Cerebellar cortex (tissue), 1 donor: ENCODE measurements around the gene PGF.

Experiments used
- DNase-seq: peaks from one replicate; pipeline ENCODE4 v3.0.0-alpha.2; 2015; ENCODE audit warnings: low spot score

Gene PGF

DNA sequence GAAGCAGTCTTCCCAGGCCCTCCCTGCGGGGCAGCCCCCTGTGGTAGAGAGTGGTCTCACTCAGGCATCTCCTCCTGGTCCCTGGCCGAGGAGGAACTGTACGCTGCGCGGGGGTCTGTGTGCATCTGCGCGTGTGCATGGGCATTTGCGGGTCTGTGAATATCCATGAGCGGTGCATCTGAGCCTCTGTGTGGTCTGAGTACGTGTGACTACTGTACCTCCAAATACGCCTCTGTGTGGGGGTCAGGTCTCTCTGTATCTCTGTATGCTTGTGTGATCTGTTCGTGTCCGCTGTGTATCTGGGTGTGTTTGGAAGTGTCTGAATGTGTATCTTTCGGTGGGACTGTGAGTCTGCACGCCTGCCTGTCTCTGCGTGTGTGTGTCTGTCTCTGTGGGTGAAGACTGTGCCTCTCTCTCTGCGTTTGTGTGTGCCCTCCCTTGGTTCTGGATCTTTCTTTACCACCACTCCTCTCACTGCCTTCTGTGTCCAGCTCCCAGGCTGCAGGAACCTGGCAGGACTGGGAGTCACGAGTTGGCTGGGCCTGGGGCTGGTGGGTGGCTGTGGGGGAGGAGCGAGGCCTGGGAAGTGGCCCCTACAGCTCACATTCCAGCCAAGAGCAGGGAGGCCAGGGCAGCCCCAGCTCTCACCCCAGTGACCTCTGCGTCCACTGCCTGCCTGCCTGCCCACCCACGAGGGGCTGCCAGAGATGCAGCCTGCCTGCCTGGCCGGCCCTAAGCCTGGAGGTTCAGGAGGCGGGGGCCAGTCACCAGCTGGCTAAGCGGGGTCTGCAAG lies 1.1 kb upstream of the PGF start:
- no peak for DNase-seq

DNA sequence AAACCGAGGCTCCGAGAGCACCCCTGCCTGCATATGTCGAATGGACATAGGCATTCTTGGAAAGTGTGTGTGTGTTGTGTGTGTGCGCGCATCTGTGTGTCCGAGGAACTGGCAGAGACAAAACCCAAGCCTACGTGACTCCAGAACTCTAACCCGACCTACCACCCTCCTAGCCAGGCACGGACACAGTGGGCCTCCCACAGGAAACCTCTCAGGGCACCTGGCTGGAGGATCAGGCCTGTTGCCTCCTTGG lies 556 bp upstream of the PGF start:
- no peak for DNase-seq

DNA sequence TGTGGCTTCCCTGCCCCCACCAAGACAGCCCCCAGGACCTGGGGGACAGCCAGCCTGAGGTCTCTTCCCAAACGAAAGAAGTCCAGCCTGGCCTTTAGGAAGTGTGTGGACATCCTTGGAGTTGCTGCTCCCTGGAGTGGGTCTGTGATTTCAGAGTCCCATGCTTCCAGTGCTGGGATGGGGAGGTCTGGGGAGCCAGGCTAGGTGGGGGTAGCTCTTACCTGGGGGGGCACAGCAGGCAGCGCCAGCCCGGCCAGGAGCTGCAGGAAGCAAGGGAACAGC lies 509 bp downstream of the PGF start:
- DNase-seq, result no peak

DNA sequence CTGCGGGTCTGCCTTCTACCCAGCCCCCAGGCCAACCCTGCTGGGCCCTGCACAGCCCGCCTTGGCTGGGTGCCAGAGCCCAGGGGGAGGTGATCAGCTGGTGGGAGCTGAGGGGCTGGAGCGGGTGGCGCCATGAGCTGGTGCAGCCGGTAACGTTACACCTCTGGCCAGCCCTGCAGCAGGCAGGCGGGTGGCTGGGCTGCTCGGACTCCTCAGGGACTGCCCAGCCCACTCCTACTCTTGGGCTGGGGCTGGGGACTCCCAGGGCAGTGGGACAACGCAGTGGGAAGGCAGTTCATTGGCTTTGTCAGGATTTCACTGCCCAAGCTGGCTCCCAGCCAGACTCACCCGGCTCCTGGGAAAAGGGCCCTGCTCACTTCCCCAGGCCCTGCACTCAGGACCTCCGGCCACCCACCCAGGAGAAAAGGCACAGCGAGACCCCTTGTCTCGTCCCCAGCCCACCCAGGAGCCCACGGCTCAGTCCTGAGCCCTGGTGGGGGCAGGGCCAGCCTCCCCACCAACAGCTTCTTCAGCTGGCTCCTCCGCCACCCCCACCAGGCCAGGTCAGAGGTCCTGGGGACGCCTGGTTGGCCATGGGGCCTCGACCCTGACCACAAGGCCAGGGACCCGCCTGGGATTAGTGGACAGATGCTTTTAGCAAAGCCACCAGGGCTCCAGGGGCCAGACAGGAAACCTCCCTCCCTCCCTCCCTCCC lies 1.0 kb downstream of the PGF start:
- DNase-seq, result no peak

DNA sequence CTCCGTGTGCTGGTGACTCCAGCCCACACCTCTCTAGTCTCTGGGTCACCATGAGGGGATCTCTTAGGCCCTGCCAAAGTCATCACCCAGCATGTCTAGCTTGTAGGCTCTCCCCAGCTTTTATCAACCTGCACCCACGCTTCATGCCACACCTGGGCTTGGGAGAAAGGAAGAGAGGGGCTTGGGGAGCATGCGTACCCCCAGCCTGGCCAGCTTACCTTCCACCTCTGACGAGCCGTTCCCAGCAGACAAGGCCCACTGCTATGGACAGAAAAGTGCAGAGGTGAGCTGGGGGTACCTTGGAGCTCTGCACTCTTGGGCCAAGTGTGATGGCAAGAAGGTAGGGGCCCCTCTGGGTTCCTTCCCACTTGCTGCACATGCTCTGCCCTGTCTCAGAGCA lies 1.7 kb downstream of the PGF start:
- DNase-seq, result no peak

DNA sequence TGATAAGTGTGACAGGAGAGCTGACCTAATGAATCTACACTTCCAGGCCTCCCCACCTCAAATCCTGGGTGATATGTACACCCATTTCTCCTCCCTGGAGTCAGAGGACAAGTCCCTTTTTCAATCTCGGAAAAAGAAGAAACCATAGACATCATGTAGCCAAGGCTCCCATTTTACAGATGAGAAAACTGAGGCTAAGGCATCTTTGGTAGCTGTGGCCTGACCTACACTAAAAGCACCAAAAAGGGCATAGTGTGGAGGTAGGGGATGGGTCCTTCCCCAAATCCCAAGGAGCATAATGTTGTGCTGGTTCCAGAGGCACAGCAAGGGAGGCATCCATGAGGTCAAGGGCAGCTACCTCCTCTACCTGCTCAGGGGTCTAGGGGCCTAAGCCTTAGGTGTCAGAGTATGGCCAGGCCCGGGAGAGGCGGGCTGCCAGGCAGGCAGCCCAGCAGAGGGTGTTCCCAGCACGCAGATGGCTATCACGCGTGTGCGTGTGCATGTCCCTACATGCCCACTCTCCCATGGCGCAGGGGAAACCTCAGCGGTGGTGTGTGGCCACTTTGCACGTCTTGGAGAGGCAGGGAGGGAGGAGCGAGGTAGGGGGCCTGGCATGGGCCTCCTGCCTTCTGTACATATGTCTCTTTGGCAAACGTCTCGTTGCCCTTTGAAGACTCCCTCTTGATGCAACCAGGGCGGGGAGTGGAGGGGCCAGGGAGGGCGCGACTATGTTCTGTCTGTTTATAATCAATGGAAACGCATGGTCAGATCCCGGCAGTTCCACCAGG lies 2.5 kb downstream of the PGF start:
- DNase-seq, result no peak

DNA sequence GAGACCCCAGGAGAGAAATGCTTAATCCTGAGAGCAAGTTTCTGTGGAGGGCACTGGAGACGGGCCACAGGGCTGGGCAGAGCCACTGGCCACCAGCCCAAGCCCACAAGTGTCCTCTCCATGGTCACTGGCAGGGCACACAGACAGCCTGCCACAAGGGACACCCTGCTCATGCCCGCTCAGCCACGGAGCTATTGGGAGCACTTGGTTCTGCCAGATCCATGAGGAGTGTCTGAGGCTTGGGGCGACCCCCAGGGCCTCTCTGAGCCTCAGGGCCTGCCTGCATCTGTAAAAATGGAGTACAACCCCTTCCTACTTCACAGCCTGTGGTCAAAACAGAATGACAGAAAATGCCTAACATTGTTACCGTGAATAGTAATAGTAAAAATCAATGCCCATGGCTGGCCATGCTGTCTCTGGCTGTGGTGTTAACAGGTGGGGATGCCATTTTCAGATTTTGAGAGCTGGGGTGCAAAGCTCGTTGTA lies 3.2 kb downstream of the PGF start:
- no peak for DNase-seq

DNA sequence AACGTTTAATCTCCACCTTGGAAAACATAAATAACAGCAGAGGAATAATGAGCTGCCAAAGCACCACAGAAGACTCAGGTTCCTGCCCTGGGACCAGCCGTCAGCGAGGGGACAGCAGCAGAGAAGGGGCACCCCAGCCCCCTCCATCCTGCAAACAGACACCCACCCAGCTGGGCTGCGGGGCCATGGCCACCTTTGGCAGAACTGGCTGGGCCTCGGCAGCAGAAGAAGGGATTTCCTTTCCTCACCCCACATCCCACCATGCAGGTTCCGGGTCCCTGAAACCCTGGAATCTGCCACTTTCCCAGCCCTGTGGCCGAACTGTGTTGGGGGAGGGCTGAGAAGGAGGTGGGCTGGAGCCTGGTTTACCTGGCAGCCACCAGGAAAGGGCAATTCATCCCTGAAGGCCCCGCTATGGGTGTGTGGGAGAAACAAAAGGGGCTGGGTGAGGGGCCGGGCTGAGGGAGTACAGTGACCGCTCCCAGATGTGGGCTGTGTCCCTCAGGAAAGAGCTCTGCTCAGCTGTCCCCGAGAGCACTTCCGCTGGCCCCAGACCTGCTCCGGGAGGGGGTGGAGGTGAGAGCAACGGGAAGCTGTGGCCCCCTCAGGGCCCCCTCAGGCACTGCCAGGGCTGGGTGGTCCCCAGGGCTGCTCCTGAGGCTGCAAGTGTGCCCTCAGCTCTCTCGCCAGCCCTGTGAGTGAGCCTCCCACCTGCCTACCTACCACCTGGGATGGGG lies 3.8 kb downstream of the PGF start:
- no peak for DNase-seq

DNA sequence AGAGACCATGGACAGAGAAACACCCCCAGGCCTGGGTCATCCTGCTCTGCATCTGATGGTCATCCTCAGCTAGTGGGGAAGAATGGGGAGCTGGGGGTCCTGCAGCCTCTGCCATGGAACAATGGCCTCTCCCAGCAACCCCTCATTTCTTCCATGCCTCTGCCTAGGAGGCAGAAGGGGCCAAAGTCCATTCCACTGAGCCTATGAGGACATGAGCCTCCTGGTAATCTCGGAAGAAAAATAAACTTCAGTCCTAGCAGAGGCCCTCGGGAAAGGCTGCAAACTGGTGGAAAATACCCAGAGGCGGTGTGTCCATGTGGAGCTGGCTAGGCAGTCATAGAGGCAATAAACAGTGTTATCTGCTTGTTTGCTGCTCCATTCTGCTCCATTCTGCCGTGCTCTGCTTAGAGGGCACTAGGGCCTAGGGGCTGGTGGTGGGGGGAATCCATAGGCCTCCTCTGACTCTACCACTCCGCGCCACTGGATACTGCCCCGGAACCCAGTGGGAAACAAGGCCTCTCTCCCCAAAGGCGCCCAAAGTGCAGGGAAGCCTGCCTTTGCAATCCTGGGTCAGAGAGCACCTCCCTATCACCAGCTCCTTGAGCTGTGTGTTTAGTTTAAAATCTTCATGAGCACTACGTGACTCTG lies 4.5 kb downstream of the PGF start:
- no peak for DNase-seq

DNA sequence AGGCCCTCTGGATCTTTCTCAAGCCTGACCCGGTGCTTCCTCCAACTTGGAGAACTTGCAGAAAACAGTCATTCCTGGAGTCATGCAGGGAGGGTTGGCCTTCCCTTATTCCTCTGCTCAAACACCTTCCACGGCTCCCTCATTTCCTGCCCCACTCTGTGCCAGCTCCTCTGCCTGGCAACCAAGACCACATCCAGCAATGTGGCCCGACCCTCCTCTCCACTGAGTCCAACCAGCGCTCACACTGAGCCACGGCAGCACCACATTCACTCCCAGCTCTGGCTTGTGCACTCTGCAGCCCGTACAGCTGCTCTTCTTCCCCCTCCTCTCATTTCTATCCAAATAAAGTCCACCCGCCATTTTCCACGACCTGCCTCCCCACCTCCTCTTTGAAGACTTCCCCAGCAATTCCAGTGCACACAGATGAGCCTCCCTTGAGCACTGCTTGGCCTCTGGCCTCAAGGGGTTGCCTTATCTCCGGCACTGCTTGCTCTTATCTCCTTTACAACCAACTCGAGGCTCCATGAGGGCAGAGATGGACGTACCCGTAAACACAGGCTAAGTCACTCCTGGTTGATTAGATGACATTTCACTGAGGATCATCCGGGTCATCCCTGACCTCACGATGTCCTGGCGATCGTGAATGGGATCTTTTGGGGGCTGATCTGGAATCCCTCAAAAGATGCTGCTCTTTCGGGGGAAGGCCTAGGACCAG lies 5.4 kb downstream of the PGF start:
- DNase-seq, result no peak

DNA sequence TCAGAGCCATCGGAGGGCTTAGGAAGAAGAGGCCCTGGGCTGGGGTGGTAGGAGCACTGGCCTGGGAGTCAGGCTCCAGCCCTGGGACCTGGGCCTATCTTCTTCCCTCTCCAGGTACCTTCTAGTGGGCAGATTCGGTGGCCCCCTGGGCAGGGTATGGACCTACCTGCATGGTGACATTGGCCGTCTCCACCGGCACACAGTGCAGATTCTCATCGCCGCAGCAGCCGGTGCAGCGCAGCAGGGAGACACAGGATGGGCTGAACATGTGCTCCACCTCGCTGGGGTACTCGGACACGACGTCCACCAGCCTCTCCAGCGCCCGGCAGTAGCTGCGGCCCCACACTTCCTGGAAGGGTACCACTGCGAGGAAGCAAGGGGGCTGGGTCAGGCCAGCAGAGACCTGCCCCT lies 6.2 kb downstream of the PGF start:
- DNase-seq, result no peak

DNA sequence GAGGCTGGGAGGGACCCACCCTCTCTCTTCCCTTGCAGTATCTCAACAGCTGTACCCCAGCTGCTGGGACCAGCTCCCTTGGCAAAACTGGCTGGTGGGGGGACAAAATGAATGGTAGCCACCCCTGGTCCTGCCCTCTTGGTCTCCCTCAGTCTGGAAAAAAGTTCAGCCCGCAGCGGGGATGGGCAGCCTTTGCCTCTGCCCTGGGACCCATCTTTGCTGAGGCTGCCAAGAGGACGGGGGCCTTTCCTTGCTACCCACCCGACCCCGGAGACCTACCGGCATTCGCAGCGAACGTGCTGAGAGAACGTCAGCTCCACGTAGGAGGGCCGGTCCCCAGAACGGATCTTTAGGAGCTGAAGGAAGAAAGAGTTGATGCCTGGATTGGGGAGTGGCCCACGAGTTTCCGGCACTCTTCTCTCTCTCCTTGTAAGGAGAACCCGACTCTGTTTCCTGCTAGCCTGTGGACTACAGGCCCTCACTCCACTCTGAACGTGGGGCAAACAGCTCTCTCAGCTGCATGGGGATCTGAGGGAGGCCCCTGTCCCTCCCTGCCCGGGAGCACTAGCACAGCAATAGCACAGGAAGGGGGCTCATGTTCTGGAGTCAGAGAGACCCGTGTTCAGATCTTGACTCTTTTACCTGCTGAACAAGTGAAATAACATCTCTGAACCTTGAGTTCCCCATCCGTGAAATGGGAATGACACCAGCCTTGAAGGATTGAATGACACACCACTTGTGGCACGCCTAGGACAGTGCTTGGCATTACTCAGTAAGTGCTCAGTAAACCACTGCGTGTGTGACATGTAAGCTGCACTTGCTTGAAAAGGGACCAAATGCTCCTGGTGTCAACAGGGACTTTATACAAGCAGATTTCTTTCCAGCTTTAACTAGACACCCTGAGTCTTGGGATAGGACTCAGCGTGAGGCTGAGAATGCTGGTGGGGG lies 6.9 kb downstream of the PGF start:
- DNase-seq, result no peak

DNA sequence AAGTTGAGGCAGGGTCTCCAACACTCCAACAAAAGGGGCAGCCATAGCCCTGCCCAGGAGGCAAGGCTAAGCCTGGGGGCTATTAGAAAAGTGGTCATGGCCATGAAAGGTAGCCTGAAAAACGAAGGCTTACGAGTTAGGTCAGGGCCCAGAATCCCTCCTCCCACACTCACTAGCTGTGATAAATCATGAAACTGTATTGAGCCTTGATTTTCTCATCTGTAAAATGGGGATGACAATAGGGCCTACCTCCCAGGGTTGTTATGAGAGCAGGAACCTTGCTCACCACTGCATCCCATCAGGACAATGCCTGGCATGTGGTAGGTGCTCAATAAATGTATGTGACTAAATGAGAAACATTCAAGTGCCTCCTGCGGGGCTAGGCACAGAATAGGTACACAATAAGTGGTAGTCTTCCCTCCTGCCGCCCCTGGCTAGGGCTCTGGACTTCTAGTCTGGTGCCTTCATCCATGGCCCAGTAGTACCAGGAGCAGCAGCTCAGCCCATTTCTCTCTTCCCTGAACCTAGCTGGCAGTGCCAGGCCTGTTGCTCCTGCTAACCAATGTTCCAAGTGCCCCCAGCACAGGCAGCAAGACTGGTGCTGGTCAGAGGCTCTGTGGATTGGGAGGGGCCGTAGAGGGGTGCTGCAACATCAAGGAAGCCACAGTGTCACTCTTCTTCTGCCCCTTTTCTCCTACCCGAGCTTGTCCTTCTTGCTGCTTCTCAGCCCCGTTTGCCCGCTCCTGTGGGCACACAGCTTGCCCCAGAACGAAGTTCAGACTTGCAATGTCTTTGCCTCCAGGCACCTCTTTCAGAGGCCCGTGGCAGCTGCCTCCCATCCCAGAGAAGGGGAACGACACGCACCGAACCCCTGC lies 7.8 kb downstream of the PGF start:
- DNase-seq, result no peak

DNA sequence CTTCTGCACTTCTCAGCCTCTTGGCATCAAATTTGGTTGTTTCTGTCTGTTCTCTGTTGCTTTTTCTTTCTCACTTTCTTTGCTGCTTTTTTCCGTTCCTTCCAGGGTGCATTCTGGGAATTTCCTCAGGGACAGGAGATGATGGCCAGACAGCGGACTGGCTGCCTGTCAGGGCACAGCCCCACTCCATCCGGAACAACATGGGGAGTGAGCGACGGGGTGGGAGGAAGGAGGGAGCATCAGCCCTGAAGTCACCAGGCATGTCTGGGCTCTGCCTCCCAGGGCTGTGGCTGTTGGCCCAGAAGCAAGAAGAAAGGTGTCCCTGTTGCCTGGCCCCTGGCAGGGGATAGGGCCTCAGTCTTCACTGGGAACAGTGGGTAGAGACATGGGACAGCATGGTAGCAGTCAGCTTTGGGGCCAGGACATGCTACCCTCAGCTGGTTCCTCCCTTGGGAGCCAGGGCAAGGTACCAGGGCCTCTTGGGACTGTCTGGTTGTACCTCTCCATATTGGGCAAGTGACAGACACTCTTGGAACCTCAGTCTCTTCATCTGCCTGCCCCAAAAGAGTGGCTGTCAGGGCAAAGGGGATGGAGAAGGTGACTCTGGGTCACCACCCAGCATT lies 8.6 kb downstream of the PGF start:
- no peak for DNase-seq

DNA sequence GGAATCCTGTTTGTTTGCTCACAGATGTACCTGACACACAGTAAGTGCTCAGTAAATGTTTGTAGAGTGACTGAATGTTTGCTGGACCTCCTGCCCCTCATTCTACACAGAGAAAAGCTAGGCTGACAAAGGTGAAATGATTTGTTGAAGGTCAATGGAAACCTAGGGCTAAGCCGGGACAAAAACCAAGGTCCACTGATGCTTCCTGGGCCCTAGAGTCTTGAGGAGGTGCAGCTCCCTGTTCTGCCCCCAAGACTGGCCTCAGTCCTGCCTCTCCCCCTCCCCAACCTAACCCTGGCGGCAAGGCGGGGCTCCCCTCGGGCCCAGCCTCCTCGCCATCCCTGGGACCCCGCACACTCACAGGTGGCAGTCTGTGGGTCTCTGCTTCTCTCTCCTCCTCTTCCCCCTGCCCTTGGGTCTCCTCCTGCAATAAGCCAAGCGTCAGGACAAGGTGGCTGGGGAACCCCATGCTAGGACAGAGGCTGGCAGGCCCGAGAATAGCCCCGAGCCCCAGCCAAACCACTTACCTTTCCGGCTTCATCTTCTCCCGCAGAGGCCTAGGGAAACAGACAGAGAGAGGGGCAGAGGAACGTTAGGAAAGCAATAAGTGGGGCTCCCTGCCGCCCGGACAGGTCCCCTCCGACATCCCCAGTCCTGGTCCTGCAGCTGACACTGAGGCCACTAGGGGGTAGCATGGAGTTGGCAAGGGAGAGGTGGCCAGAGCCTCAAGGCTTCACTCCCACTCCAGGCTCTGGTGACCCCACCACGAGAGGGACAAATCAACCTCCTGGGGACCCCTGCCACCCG lies 9.3 kb downstream of the PGF start:
- DNase-seq, result peak; percentile 80

DNA sequence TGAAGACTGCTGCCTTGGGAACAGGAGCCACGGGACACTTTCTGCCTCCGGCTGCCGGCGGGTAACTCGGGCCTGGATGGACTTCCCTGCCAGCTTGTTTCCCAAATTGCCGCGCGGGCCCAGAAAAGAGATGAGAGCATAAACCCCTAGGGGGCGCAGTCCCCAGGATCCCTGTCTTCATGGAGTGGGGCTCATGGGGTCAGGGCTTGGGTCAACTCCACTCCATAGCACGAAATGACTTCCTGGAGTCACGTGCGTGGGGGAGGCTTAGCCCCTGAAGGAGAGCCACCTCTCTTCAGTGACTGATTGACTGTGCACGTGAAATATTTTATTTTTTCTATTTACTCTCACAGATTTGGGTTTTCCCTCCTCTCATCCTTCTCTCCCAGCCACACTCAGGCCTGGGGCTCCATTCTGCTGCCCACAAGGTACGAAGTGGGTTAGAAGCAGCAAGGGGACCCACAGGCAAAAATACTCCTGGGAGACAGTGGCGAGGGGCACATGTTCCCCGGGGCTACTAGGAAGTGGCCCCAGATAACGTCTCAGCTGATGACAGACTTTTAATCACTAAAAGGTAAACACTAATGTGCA lies 10.0 kb downstream of the PGF start:
- peak; percentile 33 for DNase-seq

DNA sequence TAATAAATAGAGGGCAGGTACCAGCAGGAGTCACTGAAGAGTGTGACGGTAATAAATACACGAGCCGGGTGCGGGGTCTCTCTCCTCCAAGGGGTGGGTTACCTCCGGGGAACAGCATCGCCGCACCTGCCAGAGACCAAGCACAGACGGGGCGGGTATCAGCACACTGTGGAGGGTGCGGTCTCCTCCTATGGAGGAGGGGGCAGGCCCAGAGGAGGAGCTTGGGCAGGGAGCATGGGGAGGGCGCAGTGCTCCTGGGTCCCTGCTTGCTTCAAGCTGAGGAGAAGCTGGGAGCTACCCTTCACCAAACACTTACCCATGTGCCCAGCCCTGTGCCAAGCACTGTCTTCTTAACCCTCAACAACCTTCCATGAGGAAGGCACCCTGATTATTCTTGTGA lies 12.8 kb downstream of the PGF start:
- no peak for DNase-seq

DNA sequence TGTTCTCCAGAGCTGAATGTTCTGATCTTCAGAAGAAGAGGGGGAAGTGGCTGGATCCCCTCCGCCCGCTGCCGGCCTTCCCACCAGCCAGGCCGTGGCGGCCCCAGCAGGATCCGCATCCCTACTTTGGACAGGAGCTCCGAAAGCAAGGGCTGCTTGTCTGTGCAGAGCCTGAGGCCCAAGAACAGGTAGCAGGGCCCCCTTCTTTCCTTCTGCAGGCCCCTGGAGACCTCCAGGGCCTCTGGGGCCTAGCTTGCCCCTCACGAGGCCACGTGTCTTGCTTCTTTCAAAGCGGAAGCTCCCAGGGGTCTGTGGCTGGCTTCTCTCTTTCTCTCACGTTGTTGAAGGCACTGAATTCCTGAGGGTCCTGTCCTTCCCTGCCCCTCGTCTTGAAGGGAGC lies 13.2 kb downstream of the PGF start:
- DNase-seq, result no peak
